Measurements from ENCODE around the gene IL20RA.

The IL20RA gene

DNA sequence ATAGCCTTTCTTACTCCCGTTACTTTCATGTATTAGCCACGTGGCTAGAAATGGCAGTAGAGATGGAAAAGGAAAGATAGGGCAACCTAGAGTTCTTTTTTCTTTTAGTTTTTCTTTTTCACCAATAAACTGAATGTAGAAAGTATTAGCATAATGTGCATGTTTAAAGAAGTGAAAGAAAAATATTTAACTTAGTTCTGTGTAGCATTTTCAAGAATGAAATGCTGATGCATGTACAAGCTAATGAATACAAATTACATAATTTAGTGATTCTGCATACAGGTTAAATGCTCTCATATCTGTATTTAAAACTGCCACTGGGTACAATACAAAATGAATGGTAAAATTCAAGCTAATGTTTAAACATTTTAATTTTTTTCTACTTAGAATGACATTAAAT, 22.6 kb upstream of the IL20RA start:
- no peak overlapping the region for H3K4me3 ChIP-seq (ENCODE audit: low read depth, low read length)
- DNase-seq (ENCODE audit: low read depth), result no peak
- TF ChIP-seq CTCF (IDR thresholded peaks at IDR 0.05; ENCODE audit: insufficient read depth, low read depth, low read length, missing control alignments), result no peak

GRCh38 chr6:137058037-137058436, 13.3 kb upstream of the IL20RA start:
- no peak overlapping the region for H3K4me3 ChIP-seq (ENCODE audit: low read depth, low read length)
- no peak for TF ChIP-seq CTCF (IDR thresholded peaks at IDR 0.05; ENCODE audit: insufficient read depth, low read depth, low read length, missing control alignments)
- DNase-seq (ENCODE audit: low read depth), result no peak

- no peak for DNase-seq (ENCODE audit: low read depth)
- no peak for TF ChIP-seq CTCF (IDR thresholded peaks at IDR 0.05; ENCODE audit: insufficient read depth, low read depth, low read length, missing control alignments)
- H3K4me3 ChIP-seq (ENCODE audit: low read depth, low read length), result no peak overlapping the region
Observed at GRCh38 chr6:137056121-137056880, 11.5 kb upstream of the IL20RA start.

GRCh38 chr6:137051790-137052472, 7.2 kb upstream of the IL20RA start:
- TF ChIP-seq CTCF (IDR thresholded peaks at IDR 0.05; ENCODE audit: insufficient read depth, low read depth, low read length, missing control alignments), result no peak
- H3K4me3 ChIP-seq (ENCODE audit: low read depth, low read length), result no peak overlapping the region
- DNase-seq (ENCODE audit: low read depth), result no peak

- DNase-seq (ENCODE audit: low read depth), result no peak
- TF ChIP-seq CTCF (IDR thresholded peaks at IDR 0.05; ENCODE audit: insufficient read depth, low read depth, low read length, missing control alignments), result no peak
- H3K4me3 ChIP-seq (ENCODE audit: low read depth, low read length), result no peak overlapping the region
Observed at GRCh38 chr6:137049095-137049494, 4.3 kb upstream of the IL20RA start.

GRCh38 chr6:137046871-137047412, 2.2 kb upstream of the IL20RA start:
- H3K4me3 ChIP-seq (ENCODE audit: low read depth, low read length), result no peak overlapping the region
- no peak for TF ChIP-seq CTCF (IDR thresholded peaks at IDR 0.05; ENCODE audit: insufficient read depth, low read depth, low read length, missing control alignments)
- DNase-seq (ENCODE audit: low read depth), result no peak

Data from GM12865 (cell line).